Stomach smooth muscle (tissue), 2 donors: Measurements from ENCODE around the gene ACTA1.
"Not testable (repeated sequence)": the region's sequence is repeated elsewhere in the genome, so short reads cannot be mapped to it uniquely, and the experiment has no call there.

Experiments used
- H3K27ac ChIP-seq: one replicate; pipeline ENCODE4 v1.7.0; 2013; ENCODE audit warnings: mild to moderate bottlenecking, low read length, inconsistent platforms
- H3K27me3 ChIP-seq, 2 donors: one replicate each; pipeline ENCODE4 v1.7.0; 2013; ENCODE audit warnings: low read length in 2 of 2; ENCODE audit not compliant: insufficient read depth in 2 of 2, control insufficient read depth in 1 of 2
- H3K36me3 ChIP-seq, 2 donors: one replicate each; pipeline ENCODE4 v1.7.0; 2013; ENCODE audit warnings: low read length in 2 of 2; ENCODE audit not compliant: control insufficient read depth in 2 of 2, insufficient read depth in 2 of 2
- H3K4me1 ChIP-seq: one replicate; pipeline ENCODE4 v1.7.0; 2013; ENCODE audit warnings: low read length; ENCODE audit not compliant: control insufficient read depth, insufficient read depth
- H3K4me3 ChIP-seq, 2 donors: one replicate each; pipeline ENCODE4 v1.7.0; 2013; ENCODE audit warnings: low read length in 2 of 2
- H3K9ac ChIP-seq, 2 donors: one replicate each; pipeline ENCODE4 v1.7.0; 2013; ENCODE audit warnings: low read length in 2 of 2, mild to moderate bottlenecking in 1 of 2
- H3K9me3 ChIP-seq, 2 donors: one replicate each; pipeline ENCODE4 v1.7.0; 2013; ENCODE audit warnings: low read length in 2 of 2; ENCODE audit not compliant: control insufficient read depth in 2 of 2
- donor health status: healthy.
- donor health status: Pancreatic carcinoma.

The ACTA1 gene

GRCh38 chr1:229434005-229434640 is at the start of gene ACTA1:
ACTA1 (minus strand) TSS chr1:229434094; CDS start chr1:229433115, 979 bp downstream.
- H3K4me1 ChIP-seq, result peaks cover 43% of the 10 kb centered on the region
- no peaks in the 10 kb centered on the region for H3K36me3 ChIP-seq
- H3K27me3 ChIP-seq, result peaks cover 48 to 53% of the 10 kb centered on the region in 2 donors
- no peak within 1 kb of the TSS for H3K27ac ChIP-seq
- peak within 1 kb of the TSS; percentile 19 to 54 for H3K4me3 ChIP-seq
- H3K9me3 ChIP-seq, result no peaks in the 10 kb centered on the region
- H3K9ac ChIP-seq, result no peak within 1 kb of the TSS

- Histone ChIP-seq H3K27me3 (no peaks in the 10 kb centered on the region), H3K27ac (no peak overlapping the region), H3K36me3 (peaks cover 34 to 43% of the 10 kb centered on the region in 2 donors), H3K9ac (peak overlapping the region in 1 of 2 donors; percentile 1), H3K4me1 (peaks cover 3% of the 10 kb centered on the region), H3K9me3 (no peaks in the 10 kb centered on the region), H3K4me3 (no peak overlapping the region)
These were observed 48.6 kb upstream of the ACTA1 start for GRCh38 chr1:229482511-229482910.

- Histone ChIP-seq H3K4me3 (no peak overlapping the region), H3K4me1 (peaks cover 3% of the 10 kb centered on the region), H3K36me3 (peaks cover 27 to 33% of the 10 kb centered on the region in 2 donors), H3K27me3 (no peaks in the 10 kb centered on the region), H3K9ac (no peak overlapping the region), H3K27ac (no peak overlapping the region), H3K9me3 (no peaks in the 10 kb centered on the region)
These were observed 46.6 kb upstream of the ACTA1 start for GRCh38 chr1:229480495-229480894.

- Histone ChIP-seq H3K4me1 (peaks cover 3% of the 10 kb centered on the region), H3K9ac (no peak overlapping the region), H3K4me3 (no peak overlapping the region), H3K9me3 (no peaks in the 10 kb centered on the region), H3K27ac (no peak overlapping the region), H3K36me3 (peaks cover 22 to 38% of the 10 kb centered on the region in 2 donors), H3K27me3 (no peaks in the 10 kb centered on the region)
These were observed 45.9 kb upstream of the ACTA1 start for GRCh38 chr1:229479660-229480399.

- peaks cover 23 to 41% of the 10 kb centered on the region in 2 donors for H3K36me3 ChIP-seq
- no peak overlapping the region for H3K27ac ChIP-seq
- no peaks in the 10 kb centered on the region for H3K9me3 ChIP-seq
- H3K4me1 ChIP-seq, result peaks cover 3% of the 10 kb centered on the region
- H3K27me3 ChIP-seq, result no peaks in the 10 kb centered on the region
- H3K9ac ChIP-seq, result no peak overlapping the region
- H3K4me3 ChIP-seq, result no peak overlapping the region
These were observed 45.0 kb upstream of the ACTA1 start for GRCh38 chr1:229478852-229479251.

GRCh38 chr1:229475859-229476258 is 42.0 kb upstream of the ACTA1 start:
- not testable (repeated sequence) for H3K4me1 ChIP-seq, H3K4me3 ChIP-seq, H3K9me3 ChIP-seq, H3K27me3 ChIP-seq, H3K9ac ChIP-seq, H3K27ac ChIP-seq
- peaks cover 26 to 40% of the 10 kb centered on the region in 2 donors for H3K36me3 ChIP-seq

GRCh38 chr1:229474509-229474908 is 40.6 kb upstream of the ACTA1 start:
- H3K36me3 ChIP-seq, result peaks cover 28 to 52% of the 10 kb centered on the region in 2 donors
- no peaks in the 10 kb centered on the region for H3K9me3 ChIP-seq
- no peaks in the 10 kb centered on the region for H3K27me3 ChIP-seq
- no peak overlapping the region for H3K4me3 ChIP-seq
- no peak overlapping the region for H3K27ac ChIP-seq
- no peaks in the 10 kb centered on the region for H3K4me1 ChIP-seq
- H3K9ac ChIP-seq, result no peak overlapping the region

- H3K9ac ChIP-seq, result no peak overlapping the region
- no peaks in the 10 kb centered on the region for H3K27me3 ChIP-seq
- H3K27ac ChIP-seq, result no peak overlapping the region
- no peak overlapping the region for H3K4me3 ChIP-seq
- H3K4me1 ChIP-seq, result no peaks in the 10 kb centered on the region
- H3K9me3 ChIP-seq, result no peaks in the 10 kb centered on the region
- H3K36me3 ChIP-seq, result peaks cover 37 to 53% of the 10 kb centered on the region in 2 donors
These were observed 37.3 kb upstream of the ACTA1 start for GRCh38 chr1:229471175-229471574.

GRCh38 chr1:229470406-229471043 is 36.6 kb upstream of the ACTA1 start:
- Histone ChIP-seq H3K9me3 (no peaks in the 10 kb centered on the region), H3K27me3 (no peaks in the 10 kb centered on the region), H3K4me1 (no peaks in the 10 kb centered on the region), H3K9ac (no peak overlapping the region), H3K36me3 (peaks cover 37 to 50% of the 10 kb centered on the region in 2 donors), H3K27ac (no peak overlapping the region), H3K4me3 (no peak overlapping the region)

- no peak overlapping the region for H3K9ac ChIP-seq
- H3K36me3 ChIP-seq, result peaks cover 42 to 57% of the 10 kb centered on the region in 2 donors
- no peaks in the 10 kb centered on the region for H3K9me3 ChIP-seq
These were observed 33.0 kb upstream of the ACTA1 start for GRCh38 chr1:229466887-229467286.

More at GRCh38 chr1:229466887-229467286, 33.0 kb upstream of the ACTA1 start:
- Histone ChIP-seq H3K27ac (no peak overlapping the region), H3K27me3 (no peaks in the 10 kb centered on the region), H3K4me3 (no peak overlapping the region), H3K4me1 (no peaks in the 10 kb centered on the region)
